GM18502 (cell line): Measurements from ENCODE around the gene EPS8.

Source experiments
- ATAC-seq: cut with Tn5 transposase; IDR thresholded peaks from one replicate; pipeline ENCODE4 v1.9.1; 2021; ENCODE audit warnings: mild to moderate bottlenecking; ENCODE audit not compliant: unreplicated experiment, poor library complexity

EPS8 gene

GRCh38 chr12:15789220-15790171, at the start of gene EPS8:
EPS8 (minus strand) TSS chr12:15789388; CDS start chr12:15682951, 106,437 bp downstream.
- peak; percentile 95 for ATAC-seq

GRCh38 chr12:15837141-15837790, 48.1 kb upstream of the EPS8 start:
- ATAC-seq, result no peak

GRCh38 chr12:15834575-15834974, 45.4 kb upstream of the EPS8 start:
- no peak for ATAC-seq

- no peak for ATAC-seq
These were observed 42.3 kb upstream of the EPS8 start for GRCh38 chr12:15831315-15831978.

GRCh38 chr12:15830538-15830937, 41.4 kb upstream of the EPS8 start:
- ATAC-seq, result no peak

- ATAC-seq, result no peak
These were observed 40.8 kb upstream of the EPS8 start for GRCh38 chr12:15829949-15830348.

GRCh38 chr12:15829255-15829654, 40.1 kb upstream of the EPS8 start:
- ATAC-seq, result no peak

- ATAC-seq, result no peak
These were observed 37.9 kb upstream of the EPS8 start for GRCh38 chr12:15827136-15827535.

- ATAC-seq, result no peak
These were observed 35.3 kb upstream of the EPS8 start for GRCh38 chr12:15824516-15824915.

- no peak for ATAC-seq
These were observed 34.4 kb upstream of the EPS8 start for GRCh38 chr12:15823360-15824128.

GRCh38 chr12:15819644-15820437, 30.7 kb upstream of the EPS8 start:
- no peak for ATAC-seq

- ATAC-seq, result no peak
These were observed 29.2 kb upstream of the EPS8 start for GRCh38 chr12:15818418-15818817.

GRCh38 chr12:15815730-15816129, 26.5 kb upstream of the EPS8 start:
- ATAC-seq, result no peak

- no peak for ATAC-seq
These were observed 22.3 kb upstream of the EPS8 start for GRCh38 chr12:15811214-15812127.

- ATAC-seq, result no peak
These were observed 19.5 kb upstream of the EPS8 start for GRCh38 chr12:15808652-15809051.

GRCh38 chr12:15808250-15808649, 19.1 kb upstream of the EPS8 start:
- ATAC-seq, result no peak

GRCh38 chr12:15806826-15807225, 17.6 kb upstream of the EPS8 start:
- ATAC-seq, result no peak
